D721Med (cell line): ENCODE data around the gene UBASH3B.

Source experiments
- DNase-seq: peaks from one replicate; pipeline ENCODE4 v3.0.0; 2011; ENCODE audit warnings: low spot score; ENCODE audit not compliant: insufficient read length
- FAIRE-seq: peaks from 2 replicates; lab custom pipeline; 2011; peaks lifted over from hg19 to GRCh38; lab: Jason Lieb, UNC
- CTCF ChIP-seq: IDR thresholded peaks from 2 replicates; pipeline ENCODE4 v1.5.1; 2012; ENCODE audit warnings: mild to moderate bottlenecking, control low read depth; ENCODE audit not compliant: insufficient read depth; ENCODE audit errors: missing control alignments

The UBASH3B gene

GRCh38 chr11:122721201-122721963, 65.9 kb downstream of the UBASH3B start:
- no peak for FAIRE-seq
- no peak for DNase-seq
- no peak for TF ChIP-seq CTCF

- FAIRE-seq, result no peak
Observed at GRCh38 chr11:122721964-122722266, 66.4 kb downstream of the UBASH3B start.

GRCh38 chr11:122723106-122723505, 67.6 kb downstream of the UBASH3B start:
- no peak for FAIRE-seq
- TF ChIP-seq CTCF, result no peak
- DNase-seq, result no peak

More at GRCh38 chr11:122721964-122722266, 66.4 kb downstream of the UBASH3B start:
- no peak for DNase-seq
- no peak for TF ChIP-seq CTCF

GRCh38 chr11:122723576-122723975, 68.1 kb downstream of the UBASH3B start:
- FAIRE-seq (no peak), DNase-seq (no peak)
- TF ChIP-seq CTCF, result no peak

GRCh38 chr11:122724520-122724919, 69.0 kb downstream of the UBASH3B start:
- FAIRE-seq (no peak), DNase-seq (no peak)
- no peak for TF ChIP-seq CTCF

GRCh38 chr11:122726028-122726427, 70.5 kb downstream of the UBASH3B start:
- no peak for TF ChIP-seq CTCF
- no peak for DNase-seq
- no peak for FAIRE-seq
